HG02981 (cell line): ENCODE results near the gene SHC1.

Experiments
- ATAC-seq: cut with Tn5 transposase; IDR thresholded peaks from one replicate; pipeline ENCODE4 v1.9.1; 2021; ENCODE audit warnings: mild to moderate bottlenecking, moderate library complexity; ENCODE audit not compliant: unreplicated experiment

Gene SHC1

DNA sequence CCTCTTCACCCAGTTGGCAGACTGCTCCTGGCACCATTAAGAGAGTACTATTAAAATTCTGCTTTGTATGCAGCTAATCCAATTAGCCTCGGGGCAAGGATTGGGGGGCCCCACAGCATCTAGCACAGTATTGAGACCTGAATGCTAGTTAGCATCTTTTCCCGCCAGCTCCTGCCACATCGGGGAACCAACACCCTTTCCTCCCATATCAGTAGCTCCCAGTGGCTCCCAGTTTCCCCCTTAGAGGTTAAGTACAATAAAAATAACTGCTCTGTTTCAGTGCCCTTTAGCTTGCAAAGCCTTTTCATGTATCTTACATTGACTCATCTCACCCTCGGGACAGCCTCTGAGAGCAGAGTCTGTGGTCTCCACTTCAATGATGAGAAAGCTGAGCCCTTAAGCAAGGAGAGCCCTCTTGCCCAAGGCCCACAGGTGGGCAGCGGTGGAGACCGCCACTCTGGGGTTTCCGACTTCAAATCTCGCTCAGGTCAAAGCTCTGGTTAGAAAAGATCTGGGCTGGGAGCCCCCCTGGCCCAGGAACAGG, 29.8 kb downstream of the SHC1 start:
- no peak for ATAC-seq

GRCh38 chr1:154940213-154940560, 30.4 kb downstream of the SHC1 start:
- no peak for ATAC-seq

DNA sequence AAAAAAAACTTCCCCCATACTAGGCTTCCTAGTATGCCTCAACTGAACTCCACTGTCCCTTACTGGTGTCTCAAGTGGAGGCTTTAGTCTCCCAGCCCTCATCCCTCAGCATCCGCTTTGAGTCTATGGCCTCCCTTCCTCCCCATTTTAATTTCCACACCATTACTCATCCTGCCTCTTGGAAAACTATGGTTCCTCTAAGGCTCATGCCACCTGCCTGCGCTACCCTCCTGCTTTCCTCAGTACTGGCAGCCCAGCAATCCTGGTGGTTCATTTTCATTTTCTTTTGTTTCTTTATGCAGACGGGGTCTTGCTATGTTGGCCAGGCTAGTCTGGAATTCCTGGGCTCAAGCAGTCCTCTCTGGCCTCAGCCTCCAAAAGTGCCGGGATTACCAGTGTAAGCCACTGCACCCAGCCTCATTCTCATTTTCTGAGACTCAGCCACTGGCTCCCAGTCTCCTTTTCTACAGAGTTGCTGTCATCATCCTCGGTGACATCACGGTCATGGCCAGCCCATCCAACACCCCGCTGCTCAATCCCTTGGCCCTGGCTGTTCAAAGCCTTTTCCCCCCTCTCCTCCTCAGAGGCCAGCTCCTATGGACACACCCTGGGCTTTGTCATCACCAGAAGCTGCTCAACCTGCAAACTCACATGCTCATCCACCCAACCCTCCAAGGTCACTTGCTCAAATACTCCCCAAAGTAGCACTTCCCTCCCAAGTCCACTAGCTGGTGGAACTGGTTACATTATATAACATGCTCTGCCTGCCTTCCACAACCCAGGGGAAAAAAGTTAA, 31.7 kb downstream of the SHC1 start:
- no peak for ATAC-seq

DNA sequence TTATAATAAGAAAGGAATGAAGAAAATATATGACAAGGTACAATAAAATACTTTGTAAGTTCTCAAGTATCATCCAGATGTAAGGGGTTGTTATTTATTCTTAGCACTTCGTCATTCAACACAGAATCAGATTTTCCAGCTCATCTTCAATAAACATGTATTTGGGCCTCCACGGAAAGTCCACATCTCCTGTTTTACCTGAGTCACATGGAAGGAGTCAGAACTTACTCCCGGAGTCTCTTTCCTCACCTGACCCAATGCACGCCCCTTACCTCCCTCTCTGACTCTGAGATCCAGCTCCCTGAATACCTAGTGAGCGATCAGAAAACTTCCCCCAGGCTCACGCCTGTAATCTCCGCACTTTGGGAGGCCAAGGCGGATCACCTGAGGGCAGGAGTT, 32.6 kb downstream of the SHC1 start:
- no peak for ATAC-seq

GRCh38 chr1:154937085-154937987, 33.2 kb downstream of the SHC1 start:
- ATAC-seq = peak; percentile 54

GRCh38 chr1:154936555-154937084, 33.9 kb downstream of the SHC1 start, which contains the start of gene PMVK:
PMVK (minus strand) TSS chr1:154936719; CDS start chr1:154936685, 34 bp downstream.
- ATAC-seq = peak; percentile 71

- ATAC-seq = no peak
Measured at GRCh38 chr1:154935749-154936554, 34.6 kb downstream of the SHC1 start.

GRCh38 chr1:154934358-154934948, 36.1 kb downstream of the SHC1 start:
- no peak for ATAC-seq

DNA sequence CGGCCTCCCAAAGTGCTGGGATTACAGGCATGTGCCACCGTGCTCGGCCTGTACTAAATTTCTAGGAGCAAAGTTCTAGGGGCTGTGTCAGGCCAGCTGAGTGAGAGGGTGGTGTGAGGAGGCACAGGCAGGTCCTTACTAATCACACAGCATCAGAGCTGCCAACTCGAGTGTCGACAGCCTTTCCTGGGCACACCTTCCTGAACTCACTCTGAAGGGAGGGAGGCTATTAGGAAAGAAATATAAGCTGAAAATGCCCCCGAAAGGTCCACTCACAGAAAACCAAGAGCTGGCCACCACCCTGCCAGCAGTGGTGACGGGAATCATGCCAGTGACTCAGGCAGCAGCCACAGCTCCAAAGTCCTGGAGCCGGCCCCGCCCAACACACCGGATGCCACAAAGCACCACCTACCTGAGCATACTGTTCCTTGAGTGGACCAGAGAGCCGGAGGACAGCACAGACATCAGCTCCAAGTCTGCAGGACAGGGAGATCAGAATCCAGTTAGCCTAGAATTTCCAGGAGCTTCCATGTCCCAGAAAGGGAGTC, 38.5 kb downstream of the SHC1 start:
- ATAC-seq = no peak

DNA sequence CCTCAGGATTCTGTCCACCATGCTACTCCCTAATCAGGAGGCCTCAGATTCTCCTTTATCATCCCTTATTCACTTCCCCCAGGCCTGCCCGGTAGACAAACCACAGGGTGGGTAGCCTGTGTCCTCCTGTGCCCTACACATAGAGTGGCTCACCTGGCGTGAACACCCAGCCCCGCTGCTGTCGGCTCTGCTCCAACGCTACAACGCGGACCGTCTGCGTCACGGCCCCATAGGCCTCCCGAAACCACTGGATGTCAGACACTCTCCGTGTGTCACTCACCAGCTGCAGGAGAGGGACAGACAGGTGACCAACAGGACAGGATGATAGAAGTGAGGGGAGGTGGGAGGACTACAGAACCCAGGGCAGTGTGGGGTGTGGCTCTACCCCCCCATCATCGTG, 44.3 kb downstream of the SHC1 start:
- ATAC-seq = no peak

GRCh38 chr1:154925335-154926170, 45.0 kb downstream of the SHC1 start:
- no peak for ATAC-seq

- no peak for ATAC-seq
Measured at GRCh38 chr1:154923695-154924094, 46.9 kb downstream of the SHC1 start.

GRCh38 chr1:154913273-154913672, 57.3 kb downstream of the SHC1 start:
- ATAC-seq = no peak

GRCh38 chr1:154912755-154913154, 57.8 kb downstream of the SHC1 start:
- ATAC-seq = no peak
